Measurements from ENCODE around the gene PLSCR5.

The PLSCR5 gene

GRCh38 chr3:146585156-146585555, 20.0 kb downstream of the PLSCR5 start:
- no peak for DNase-seq

GRCh38 chr3:146581951-146582467, 23.1 kb downstream of the PLSCR5 start:
- no peak for DNase-seq

- no peak for DNase-seq
Measured at GRCh38 chr3:146581080-146581601, 24.0 kb downstream of the PLSCR5 start.

GRCh38 chr3:146577662-146578061, 27.5 kb downstream of the PLSCR5 start:
- DNase-seq, result peak; percentile 21 to 50

- DNase-seq, result no peak
Measured at GRCh38 chr3:146575636-146576035, 29.5 kb downstream of the PLSCR5 start.

- DNase-seq, result no peak
Measured at GRCh38 chr3:146574173-146574572, 31.0 kb downstream of the PLSCR5 start.

- no peak for DNase-seq
Measured at GRCh38 chr3:146569314-146569713, 35.8 kb downstream of the PLSCR5 start.

- no peak for DNase-seq
Measured at GRCh38 chr3:146566138-146566537, 39.0 kb downstream of the PLSCR5 start.

- DNase-seq, result no peak
Measured at GRCh38 chr3:146561879-146562278, 43.3 kb downstream of the PLSCR5 start.

GRCh38 chr3:146561463-146561862, 43.7 kb downstream of the PLSCR5 start:
- no peak for DNase-seq

GRCh38 chr3:146560678-146561077, 44.5 kb downstream of the PLSCR5 start:
- no peak for DNase-seq

GRCh38 chr3:146559388-146559787, 45.8 kb downstream of the PLSCR5 start:
- no peak for DNase-seq

- DNase-seq, result no peak
Measured at GRCh38 chr3:146558781-146559180, 46.4 kb downstream of the PLSCR5 start.

- no peak for DNase-seq
Measured at GRCh38 chr3:146557745-146558144, 47.4 kb downstream of the PLSCR5 start.

- DNase-seq, result no peak
Measured at GRCh38 chr3:146555311-146555710, 49.8 kb downstream of the PLSCR5 start.

GRCh38 chr3:146554151-146554760, 50.9 kb downstream of the PLSCR5 start:
- no peak for DNase-seq

- DNase-seq, result no peak
Measured at GRCh38 chr3:146550743-146551510, 54.2 kb downstream of the PLSCR5 start.

GRCh38 chr3:146550070-146550615, 55.0 kb downstream of the PLSCR5 start:
- DNase-seq, result no peak

- DNase-seq, result peak in 1 of 2 donors; percentile 29
Measured at GRCh38 chr3:146547235-146547835, 57.8 kb downstream of the PLSCR5 start.

- no peak for DNase-seq
Measured at GRCh38 chr3:146546366-146546965, 58.7 kb downstream of the PLSCR5 start.

GRCh38 chr3:146544929-146545528, 60.1 kb downstream of the PLSCR5 start:
- no peak for DNase-seq

Measured in CD4-positive, alpha-beta T cell treated with Interferon alpha-2 for 1 hour (primary cell).